Activated gamma-delta T cell treated with Interleukin-2 at 50 U/mL for 16 hours (primary cell): ENCODE measurements around the gene RPS6KA5.
"Not testable (repeated sequence)": the region's sequence is repeated elsewhere in the genome, so short reads cannot be mapped to it uniquely, and the experiment has no call there.

Source experiments
- DNase-seq: peaks from one replicate; pipeline ENCODE4 v3.0.0-alpha.2; 2020

Gene RPS6KA5

GRCh38 chr14:91060351-91061055 lies at the start of gene RPS6KA5:
TSS of gene RPS6KA5 (minus strand) at chr14:91060641. CDS start at chr14:91060434, 207 bp downstream.
- DNase-seq: peak; percentile 99

DNA sequence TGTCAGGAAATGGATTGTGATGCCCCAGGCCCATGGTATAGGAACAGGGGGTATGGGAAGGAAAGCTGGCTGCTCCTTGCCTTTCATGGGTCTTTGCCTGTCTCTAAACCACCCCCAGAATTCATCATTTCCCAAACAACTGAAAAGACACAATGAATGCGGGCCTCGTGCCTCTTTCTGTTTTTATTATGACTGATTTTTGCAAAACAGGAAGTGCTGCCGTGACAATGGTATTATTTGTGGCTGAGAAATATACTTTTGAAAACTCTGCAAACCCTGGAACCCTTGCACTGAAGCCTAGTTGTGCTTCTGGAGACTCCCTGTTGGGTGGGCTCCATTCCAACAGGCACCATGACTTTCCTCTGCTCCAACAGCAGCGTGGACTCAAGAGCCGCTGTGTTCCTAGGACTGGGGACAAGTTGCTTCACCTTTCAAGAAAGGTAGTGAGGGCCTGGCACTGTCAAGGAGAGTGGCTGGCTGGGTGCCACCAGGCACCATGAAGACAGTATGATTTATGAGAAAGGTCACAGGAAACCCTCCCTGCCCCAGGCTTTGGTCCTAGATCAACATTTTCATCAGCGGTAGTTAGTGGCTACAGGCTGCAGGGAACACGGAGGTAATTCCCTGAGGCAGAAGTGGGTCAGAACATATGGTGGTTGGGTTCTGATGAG lies 48.6 kb upstream of the RPS6KA5 start:
- peak; percentile 32 for DNase-seq

DNA sequence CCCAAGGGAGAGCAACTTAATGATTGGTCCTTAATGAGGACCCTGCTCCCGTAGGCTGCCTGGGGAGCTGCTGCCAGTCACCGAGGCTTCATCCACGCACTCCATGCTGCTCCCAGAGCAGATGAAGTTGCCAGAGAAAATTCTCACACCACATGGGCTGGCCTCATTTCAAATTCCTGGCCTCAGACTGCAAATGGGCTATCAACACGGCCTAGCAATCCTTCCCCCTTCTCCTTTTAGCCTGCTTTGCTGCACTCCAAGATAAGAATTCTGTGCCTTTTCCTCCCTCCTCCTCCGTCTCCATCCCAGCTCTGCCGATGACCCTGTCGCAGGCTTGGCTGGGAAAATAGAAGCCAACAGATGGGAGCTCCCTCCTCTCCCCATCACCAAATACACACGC lies 42.7 kb upstream of the RPS6KA5 start:
- no peak for DNase-seq

GRCh38 chr14:91100102-91100501 lies 39.7 kb upstream of the RPS6KA5 start:
- DNase-seq: no peak

DNA sequence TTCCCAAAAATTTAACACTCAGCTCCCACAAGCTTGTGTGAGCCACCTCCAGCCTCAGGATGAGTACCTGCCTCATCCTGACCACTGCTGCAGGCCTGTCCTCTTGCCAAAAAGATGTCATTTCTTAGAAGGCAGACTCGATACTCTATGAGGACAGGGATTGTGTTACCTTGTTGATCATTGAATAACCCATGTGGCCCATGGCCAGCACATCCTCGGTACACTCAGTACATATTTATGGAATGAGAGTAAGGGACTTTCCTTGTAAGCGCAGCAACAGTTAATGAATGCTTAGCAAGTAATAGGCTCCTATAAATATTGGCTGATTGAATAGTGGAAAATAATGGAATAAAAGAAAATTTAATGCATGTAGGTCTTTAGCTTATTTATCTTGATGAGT lies 38.1 kb upstream of the RPS6KA5 start:
- no peak for DNase-seq

GRCh38 chr14:91097657-91098056 lies 37.2 kb upstream of the RPS6KA5 start:
- not testable (repeated sequence) for DNase-seq

- no peak for DNase-seq
Observed at GRCh38 chr14:91095178-91095577, 34.7 kb upstream of the RPS6KA5 start.

DNA sequence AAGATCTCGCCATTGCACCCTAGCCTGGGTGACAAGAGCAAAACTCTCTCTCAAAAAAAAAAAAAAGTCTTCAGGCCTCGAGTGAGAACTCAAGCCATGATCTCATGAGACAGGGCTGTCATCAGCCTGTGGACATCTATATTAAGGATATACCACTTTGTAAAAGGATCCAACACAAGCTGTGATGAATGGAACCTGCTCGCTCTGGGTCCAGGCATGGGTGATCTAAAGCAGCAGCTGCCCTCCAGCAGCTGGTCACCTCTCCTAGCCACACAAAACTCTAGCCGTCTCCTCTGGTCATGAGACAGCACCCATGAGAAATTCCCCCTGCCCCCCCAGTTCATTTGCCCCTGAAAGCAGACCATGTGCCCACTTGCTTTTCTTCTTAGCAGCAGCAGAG lies 34.3 kb upstream of the RPS6KA5 start:
- no peak for DNase-seq

DNA sequence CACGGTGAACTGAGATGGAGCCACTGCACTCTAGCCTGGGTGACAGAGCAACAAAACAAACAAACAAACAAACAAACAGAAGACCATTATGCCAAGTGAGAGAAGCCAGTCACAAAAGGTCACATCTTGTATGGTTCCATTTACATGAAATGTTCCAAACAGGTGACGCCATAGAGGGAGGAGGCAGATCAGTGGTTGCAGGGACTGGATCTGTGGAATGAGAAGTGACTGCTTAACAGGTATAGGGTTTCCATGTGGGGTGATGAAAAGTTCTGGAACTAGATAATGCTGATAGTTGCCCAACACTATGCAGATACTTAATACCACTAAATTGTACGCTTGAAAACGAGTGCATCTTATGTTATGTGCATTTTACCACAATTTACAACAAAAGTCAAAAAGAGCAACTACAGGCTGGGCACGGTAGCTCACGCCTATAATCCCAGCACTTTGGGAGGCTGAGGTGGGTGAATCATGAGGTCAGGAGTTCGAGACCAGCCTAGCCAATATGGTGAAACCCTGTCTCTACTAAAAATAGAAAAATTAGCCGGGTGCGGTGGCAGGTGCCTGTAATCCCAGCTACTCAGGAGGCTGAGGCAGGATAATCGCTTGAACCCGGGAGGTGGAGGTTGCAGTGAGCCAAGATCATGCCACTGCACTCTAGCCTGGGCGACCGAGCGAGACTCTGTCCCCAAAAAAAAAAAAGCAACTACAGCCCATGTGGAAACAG lies 33.5 kb upstream of the RPS6KA5 start:
- not testable (repeated sequence) for DNase-seq

GRCh38 chr14:91092073-91092472 lies 31.6 kb upstream of the RPS6KA5 start:
- no peak for DNase-seq

- no peak for DNase-seq
Observed at GRCh38 chr14:91090743-91091142, 30.3 kb upstream of the RPS6KA5 start.

DNA sequence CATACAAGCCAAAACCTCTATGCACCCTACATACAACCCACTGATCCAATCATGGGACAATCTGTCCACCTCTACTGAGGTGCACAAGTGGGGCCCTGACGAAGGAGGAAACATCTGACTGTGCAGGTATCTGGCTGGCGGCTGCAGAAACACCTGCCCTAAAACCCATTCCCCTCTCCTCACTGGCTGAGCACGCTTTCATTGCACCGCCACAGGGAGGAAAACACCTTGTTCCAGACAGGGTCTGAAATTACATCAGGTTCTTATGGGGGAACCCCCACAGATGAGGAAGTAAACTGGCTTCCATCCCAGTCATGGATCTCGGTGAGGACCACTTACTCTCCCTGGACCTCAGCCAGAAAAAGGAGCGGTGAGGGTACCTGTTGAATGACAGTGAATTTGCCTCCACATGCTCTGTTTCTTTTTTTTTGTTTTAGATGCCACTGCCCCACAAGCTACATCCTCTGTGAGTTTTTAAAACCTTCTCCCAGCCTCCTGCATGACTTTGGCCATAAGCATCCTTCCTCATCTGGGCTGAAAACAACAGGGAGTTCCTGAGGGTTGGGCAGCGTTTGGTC lies 29.6 kb upstream of the RPS6KA5 start:
- DNase-seq: no peak

DNA sequence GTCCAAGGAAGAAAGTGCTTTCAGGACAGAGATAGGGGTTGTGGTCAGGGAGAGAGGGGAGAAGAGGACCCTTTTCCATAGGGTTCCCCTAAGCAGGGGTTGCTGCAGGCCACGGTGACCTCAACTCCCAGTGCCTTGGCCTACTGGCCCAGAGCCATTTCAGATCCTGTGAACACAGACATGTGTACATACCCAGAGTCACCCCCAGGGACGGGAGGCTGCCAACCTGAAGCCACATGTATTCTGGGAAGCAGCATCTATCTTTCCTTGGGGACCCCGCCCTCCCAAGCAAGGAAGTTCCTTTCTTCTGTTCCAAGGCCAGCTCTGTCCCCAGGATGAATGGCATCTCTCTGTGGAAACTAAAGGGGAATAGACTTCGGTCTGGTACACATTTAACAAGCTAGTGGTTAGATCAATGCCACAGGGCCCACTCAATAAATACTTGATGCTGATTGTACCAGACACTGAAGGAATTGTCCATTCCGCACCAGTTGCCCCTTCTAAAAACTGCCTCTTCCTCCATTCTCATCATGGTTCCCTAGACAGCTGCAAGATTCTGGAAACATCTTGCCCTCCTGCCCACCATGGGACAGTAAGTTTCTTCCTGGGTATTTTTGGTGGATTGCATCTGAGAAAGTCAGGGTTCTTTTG lies 28.3 kb upstream of the RPS6KA5 start:
- DNase-seq: no peak

GRCh38 chr14:91087470-91087869 lies 27.0 kb upstream of the RPS6KA5 start:
- DNase-seq: not testable (repeated sequence)

DNA sequence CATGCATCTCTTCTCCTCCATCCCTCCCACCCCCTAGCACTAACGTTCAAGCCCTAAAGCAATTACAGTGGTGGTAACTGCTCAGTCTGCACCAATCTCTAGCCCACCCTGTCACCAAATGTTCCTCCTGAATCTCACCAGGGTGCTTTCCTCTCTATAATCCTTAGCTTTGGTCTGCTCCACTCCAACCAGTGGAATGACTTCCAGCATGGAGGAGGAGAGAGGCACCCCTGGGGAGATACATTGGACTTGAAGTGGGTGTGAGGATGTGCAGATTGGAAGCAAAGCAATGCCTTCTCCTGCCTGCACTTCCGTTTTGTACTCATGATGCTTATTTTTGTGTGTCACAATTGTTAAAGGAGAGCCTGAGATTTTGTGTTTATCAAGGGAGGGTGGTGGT lies 24.1 kb upstream of the RPS6KA5 start:
- DNase-seq: no peak

DNA sequence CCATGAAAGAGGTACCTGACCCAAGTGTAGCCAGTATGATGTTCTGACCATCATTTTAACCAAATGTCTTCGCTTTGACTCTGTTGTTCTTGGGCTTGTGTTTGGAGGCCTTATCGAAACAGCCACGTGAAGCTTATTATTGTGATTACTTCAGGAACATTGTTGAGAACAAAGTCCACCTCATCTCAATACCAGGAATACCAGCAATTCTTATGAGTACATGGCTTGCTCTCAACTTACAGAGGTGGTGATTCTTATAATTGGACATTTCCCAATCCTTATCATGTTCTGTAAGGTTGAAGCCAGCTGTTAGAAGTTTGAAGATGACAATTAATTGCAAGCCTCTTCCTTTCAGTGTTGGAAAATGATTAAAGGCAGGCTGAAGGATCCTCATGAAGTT lies 21.8 kb upstream of the RPS6KA5 start:
- DNase-seq: no peak

GRCh38 chr14:91080071-91080470 lies 19.6 kb upstream of the RPS6KA5 start:
- DNase-seq: no peak

- peak; percentile 32 for DNase-seq
Observed at GRCh38 chr14:91078095-91078737, 17.8 kb upstream of the RPS6KA5 start.

DNA sequence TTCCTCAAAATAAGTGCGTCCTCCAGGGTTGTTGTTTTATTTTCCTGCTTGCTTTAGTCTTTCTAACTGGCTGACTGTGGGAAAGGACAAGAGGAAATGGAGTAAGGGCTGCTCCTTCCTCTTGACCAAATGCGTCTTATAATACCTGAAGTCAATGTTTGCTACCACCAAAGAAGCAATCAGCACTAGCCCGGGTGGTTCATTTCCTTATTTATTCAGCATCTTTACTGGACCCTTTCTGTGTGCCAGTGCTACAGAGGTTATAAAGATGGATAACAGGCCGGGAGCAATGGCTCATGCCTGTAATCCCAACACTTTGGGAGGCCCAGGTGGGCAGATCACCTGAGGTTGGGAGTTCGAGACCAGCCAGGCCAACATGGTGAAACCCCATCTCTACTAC lies 15.1 kb upstream of the RPS6KA5 start:
- no peak for DNase-seq

DNA sequence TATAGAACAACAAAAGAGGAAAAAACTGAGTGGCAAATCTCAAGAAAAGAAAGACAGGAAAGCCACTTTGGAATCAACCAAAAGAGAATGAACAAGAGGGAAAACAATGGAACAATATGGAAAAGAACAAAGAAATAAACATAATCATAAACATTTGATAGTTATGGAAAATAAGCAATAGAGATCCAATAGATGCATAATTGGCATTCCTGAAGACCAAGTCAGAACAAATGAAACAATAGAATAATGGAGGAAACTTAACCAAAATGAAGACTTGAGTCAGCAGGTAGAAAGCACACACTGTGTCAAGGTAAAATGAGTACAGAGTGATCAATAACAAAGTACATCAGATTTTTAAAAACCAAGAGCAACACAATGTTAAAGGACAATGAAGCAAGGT lies 10.1 kb upstream of the RPS6KA5 start:
- DNase-seq: no peak

GRCh38 chr14:91068642-91069041 lies 8.2 kb upstream of the RPS6KA5 start:
- DNase-seq: no peak

DNA sequence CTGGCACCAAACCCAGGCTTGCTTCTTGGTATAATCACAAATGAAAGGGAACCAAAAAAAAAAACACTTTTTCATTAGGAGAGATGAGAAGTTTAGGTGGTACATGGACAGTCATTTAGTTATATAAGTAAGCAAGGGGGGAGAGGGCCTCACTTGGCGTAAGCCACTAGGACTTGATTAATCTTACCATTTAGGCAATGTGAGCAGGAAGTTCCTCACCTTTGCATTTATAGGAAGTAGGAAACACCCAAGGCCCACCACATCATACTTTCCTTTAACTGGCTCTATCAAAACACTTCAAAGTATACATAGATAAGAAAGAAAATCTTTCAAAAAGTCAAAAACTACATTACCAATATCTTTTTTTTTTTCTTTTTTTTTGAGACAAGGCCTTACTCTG lies 6.7 kb upstream of the RPS6KA5 start:
- no peak for DNase-seq

DNA sequence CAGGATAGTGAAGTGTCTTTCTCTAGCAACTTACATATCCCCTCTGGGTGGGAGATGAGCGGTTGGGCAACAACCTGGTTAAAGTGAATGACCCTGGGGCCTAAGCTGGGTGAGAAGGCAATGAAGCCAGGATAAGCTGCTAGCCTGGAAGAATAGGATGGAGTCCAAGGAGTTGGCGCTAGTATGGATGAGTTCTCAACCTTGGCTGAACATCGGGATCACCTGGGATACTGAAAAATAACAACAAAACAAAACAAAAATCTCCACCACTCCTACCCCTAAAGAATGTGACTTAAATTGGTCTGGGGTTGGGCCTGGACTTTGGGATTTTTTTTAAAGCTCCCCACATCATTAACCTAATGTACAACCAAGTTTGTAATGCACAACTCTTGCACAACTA lies 4.8 kb upstream of the RPS6KA5 start:
- DNase-seq: no peak
